IMR-90 (cell line): ENCODE data around the gene ZNF385D. TPM values are rescaled to one million over a fixed set of nuclear protein-coding genes. Genes with fewer than 3 reads are reported as not detected.

ENCODE experiments used
- ATAC-seq: fragments of 200-7000 bp; cut with Tn5 transposase; 2 replicates; pipeline ENCODE4 v1.9.1; 2020; ENCODE audit warnings: low read depth, mild to moderate bottlenecking, moderate library complexity
- BruUV-seq: library from RNA; stranded (reverse); fragments of 400-500 nt; replicated peaks from 2 replicates; lab custom pipeline; 2021; lab: Mats Ljungman, UMichigan
- CTCF ChIA-PET: fragments of 300-600 bp; formaldehyde crosslinking; extraction: SDS; loops from one replicate; lab custom pipeline; 2021; ENCODE audit warnings: antibody characterized with exemption; lab: Yijun Ruan, JAX
- POLR2A ChIA-PET: fragments of 300-600 bp; sonication (Branson Sonifier 250); formaldehyde crosslinking; loops from one replicate; lab custom pipeline; 2022; ENCODE audit warnings: antibody characterized with exemption; ENCODE audit not compliant: unreplicated experiment; lab: Charles Lee
- DNase-seq: peaks from one replicate; pipeline ENCODE4 v3.0.0; 2013
- H2AFZ ChIP-seq: replicated peaks from 2 replicates; pipeline ENCODE3; 2013; ENCODE audit warnings: low read length, mild to moderate bottlenecking; ENCODE audit not compliant: poor library complexity
- H2AK5ac ChIP-seq: 2 replicates; pipeline ENCODE4 v1.6.1; 2013; ENCODE audit warnings: low read depth, low read length, inconsistent platforms
- H2AK9ac ChIP-seq: replicated peaks from 2 replicates; pipeline ENCODE3; 2013; ENCODE audit warnings: mild to moderate bottlenecking, low read depth, low read length, moderate library complexity; ENCODE audit not compliant: poor library complexity
- H2BK120ac ChIP-seq: 2 replicates; pipeline ENCODE4 v1.6.1; 2013; ENCODE audit warnings: low read depth, low read length, inconsistent platforms
- H2BK15ac ChIP-seq: 3 replicates; pipeline ENCODE4 v1.6.1; 2013; ENCODE audit warnings: low read depth, low read length, inconsistent platforms
- H2BK20ac ChIP-seq: 2 replicates; pipeline ENCODE4 v1.6.1; 2013; ENCODE audit warnings: low read depth, mild to moderate bottlenecking, inconsistent platforms, low read length, moderate library complexity
- H2BK5ac ChIP-seq: 2 replicates; pipeline ENCODE4 v1.6.1; 2013; ENCODE audit warnings: mild to moderate bottlenecking, low read depth, low read length, inconsistent platforms; ENCODE audit not compliant: poor library complexity, severe bottlenecking
- H3K14ac ChIP-seq: replicated peaks from 2 replicates; pipeline ENCODE4 v1.6.1; 2013; ENCODE audit warnings: low read depth, low read length, inconsistent platforms
- H3K18ac ChIP-seq: 2 replicates; pipeline ENCODE4 v1.6.1; 2013; ENCODE audit warnings: low read depth, low read length, control low read depth
- H3K23ac ChIP-seq: 2 replicates; pipeline ENCODE4 v1.6.1; 2013; ENCODE audit warnings: low read depth, low read length, inconsistent platforms
- H3K27ac ChIP-seq: 2 replicates; pipeline ENCODE4 v1.5.1; 2013; ENCODE audit warnings: mild to moderate bottlenecking, control low read depth, low read length; ENCODE audit not compliant: insufficient read depth
- H3K27me3 ChIP-seq: 2 replicates; pipeline ENCODE4 v1.6.1; 2013; ENCODE audit warnings: low read length; ENCODE audit not compliant: control insufficient read depth, insufficient read depth
- H3K36me3 ChIP-seq: 2 replicates; pipeline ENCODE4 v1.6.1; 2013; ENCODE audit warnings: low read length, mixed read lengths; ENCODE audit not compliant: control insufficient read depth, insufficient read depth
- H3K4ac ChIP-seq: 2 replicates; pipeline ENCODE4 v1.6.1; 2013; ENCODE audit warnings: low read depth, low read length, inconsistent platforms
- H3K4me1 ChIP-seq: 2 replicates; pipeline ENCODE4 v1.6.1; 2013; ENCODE audit warnings: low read length, mixed read lengths; ENCODE audit not compliant: control insufficient read depth, insufficient read depth
- H3K4me2 ChIP-seq: 2 replicates; pipeline ENCODE4 v1.6.1; 2013; ENCODE audit warnings: low read depth, mild to moderate bottlenecking, control low read depth, low read length, moderate library complexity
- H3K4me3 ChIP-seq: 2 replicates; pipeline ENCODE4 v1.5.1; 2013; ENCODE audit warnings: low read depth, mild to moderate bottlenecking, control low read depth, low read length, moderate library complexity; ENCODE audit not compliant: insufficient read depth
- H3K56ac ChIP-seq: 2 replicates; pipeline ENCODE4 v1.6.1; 2013; ENCODE audit warnings: low read length, inconsistent platforms; ENCODE audit not compliant: insufficient read depth; ENCODE audit errors: extremely low read depth
- H3K79me1 ChIP-seq, 2 experiments: 2 replicates each; pipeline ENCODE4 v1.6.1; 2013; ENCODE audit warnings: low read length in 2 of 2, inconsistent platforms in 1 of 2, low read depth in 1 of 2
- H3K9ac ChIP-seq: 2 replicates; pipeline ENCODE4 v1.6.1; 2013; ENCODE audit warnings: low read depth, low read length, control low read depth
- H3K9me1 ChIP-seq: 2 replicates; pipeline ENCODE4 v1.6.1; 2013; ENCODE audit warnings: low read length, inconsistent platforms; ENCODE audit not compliant: insufficient read depth
- H3K9me3 ChIP-seq: 2 replicates; pipeline ENCODE4 v1.6.1; 2013; ENCODE audit warnings: low read length; ENCODE audit not compliant: control insufficient read depth, insufficient read depth
- H4K20me1 ChIP-seq: 2 replicates; pipeline ENCODE4 v1.6.1; 2013; ENCODE audit warnings: low read length, inconsistent platforms; ENCODE audit not compliant: insufficient read depth
- H4K5ac ChIP-seq: 2 replicates; pipeline ENCODE4 v1.6.1; 2013; ENCODE audit warnings: mild to moderate bottlenecking, low read depth, low read length, control low read depth
- H4K8ac ChIP-seq, 2 experiments: 2 replicates each; pipeline ENCODE4 v1.6.1; 2013; ENCODE audit warnings: low read depth in 2 of 2, low read length in 2 of 2, control low read depth in 1 of 2, inconsistent platforms in 1 of 2
- H4K91ac ChIP-seq: 2 replicates; pipeline ENCODE4 v1.6.1; 2013; ENCODE audit warnings: low read depth, low read length, inconsistent platforms; ENCODE audit not compliant: insufficient read depth
- BHLHE40 ChIP-seq: fragments of 150-350 bp; IDR thresholded peaks from 2 replicates; pipeline ENCODE4 v1.6.1; 2016; ENCODE audit warnings: mild to moderate bottlenecking, low read depth, low read length
- CEBPB ChIP-seq: IDR thresholded peaks from 2 replicates; pipeline ENCODE4 v1.6.1; 2012; ENCODE audit warnings: low read depth, low read length, improper control_type of control experiment
- CHD1 ChIP-seq: IDR thresholded peaks from 2 replicates; pipeline ENCODE4 v1.6.1; 2012; ENCODE audit warnings: low read depth, low read length, improper control_type of control experiment
- FOS ChIP-seq: fragments of 150-350 bp; IDR thresholded peaks from 2 replicates; pipeline ENCODE4 v1.6.1; 2016; ENCODE audit warnings: low read depth, low read length
- MAFK ChIP-seq: IDR thresholded peaks from 2 replicates; pipeline ENCODE4 v1.6.1; 2012; ENCODE audit warnings: low read depth, low read length, improper control_type of control experiment
- MAZ ChIP-seq: IDR thresholded peaks from 2 replicates; pipeline ENCODE4 v1.6.1; 2012; ENCODE audit warnings: low read depth, mild to moderate bottlenecking, low read length, improper control_type of control experiment, moderate library complexity, borderline replicate concordance
- MXI1 ChIP-seq: IDR thresholded peaks from 2 replicates; pipeline ENCODE4 v1.6.1; 2012; ENCODE audit warnings: low read depth, mild to moderate bottlenecking, low read length, moderate library complexity, borderline replicate concordance
- NFE2L2 ChIP-seq: fragments of 150-350 bp; IDR thresholded peaks from 2 replicates; pipeline ENCODE4 v1.6.1; 2016; ENCODE audit warnings: low read depth, mild to moderate bottlenecking, low read length
- POLR2A ChIP-seq: IDR thresholded peaks from 2 replicates; pipeline ENCODE4 v1.6.1; 2012; ENCODE audit warnings: mild to moderate bottlenecking, low read depth, low read length
- RAD21 ChIP-seq: IDR thresholded peaks from 2 replicates; pipeline ENCODE4 v1.6.1; 2012; ENCODE audit warnings: low read length, improper control_type of control experiment
- RCOR1 ChIP-seq: IDR thresholded peaks from 2 replicates; pipeline ENCODE4 v1.6.1; 2012; ENCODE audit warnings: mild to moderate bottlenecking, low read length, improper control_type of control experiment; ENCODE audit not compliant: insufficient replicate concordance
- RFX5 ChIP-seq: IDR thresholded peaks from 2 replicates; pipeline ENCODE4 v1.8.0; 2012; ENCODE audit warnings: low read depth, mild to moderate bottlenecking, low read length, moderate library complexity
- SMC3 ChIP-seq: fragments of 150-350 bp; IDR thresholded peaks from 2 replicates; pipeline ENCODE4 v1.6.1; 2016; ENCODE audit warnings: low read depth, mild to moderate bottlenecking, antibody characterized with exemption, low read length, moderate library complexity
- WGBS, 2 experiments: methylation state at CpG; one replicate each; pipeline versions ENCODE4 v1.1.5 to v1.1.7; 2013; ENCODE audit warnings: missing lambda C conversion rate in 2 of 2; ENCODE audit not compliant: insufficient read length in 1 of 2; ENCODE audit errors: extremely low coverage in 2 of 2; 5-methylcytosine and 5-hydroxymethylcytosine counted together
- dilution Hi-C: fragments of 300-500 bp; cut with HindIII; formaldehyde crosslinking; loops from one replicate; pipeline ENCODE4 v1.14.3; 2018; ENCODE audit warnings: low sequenced_read_pairs; ENCODE audit not compliant: unreplicated experiment
- in situ Hi-C: fragments of 300-500 bp; cut with MboI; formaldehyde crosslinking; loops from 3 replicates; pipeline ENCODE4 v1.14.3; 2019; ENCODE audit warnings: low sequenced_read_pairs, inconsistent platforms, mixed read lengths
- intact Hi-C: fragments of 100-400 bp; cut with micrococcal nuclease; formaldehyde crosslinking; loops from 2 replicates; pipeline ENCODE4 v1.10.0; 2022
- polyA plus RNA-seq, 3 experiments: library from polyadenylated mRNA; depleted of rRNA; stranded (reverse); fragments of >200 nt; gene quantifications; 2 replicates each; pipeline ENCODE4 v1.2.3, GENCODE V29; 2012; ENCODE audit warnings: low replicate concordance in 1 of 3
- total RNA-seq: library from RNA; depleted of rRNA; stranded (reverse); fragments of >200 nt; gene quantifications from 2 replicates; pipeline ENCODE4 v1.2.3, GENCODE V29; 2012
- TF ChIP-seq, protein P1 (sequence below): conservative IDR thresholded peaks from 2 replicates; pipeline ENCODE4 v1.5.1; 2012; ENCODE audit warnings: mild to moderate bottlenecking, low read depth, low read length, improper control_type of control experiment
- TF ChIP-seq, protein P2 (sequence below): fragments of 150-350 bp; IDR thresholded peaks from 2 replicates; pipeline ENCODE4 v1.6.1; 2016; ENCODE audit warnings: low read depth, mild to moderate bottlenecking, low read length, moderate library complexity, borderline replicate concordance
- TF ChIP-seq, protein P3 (sequence below): fragments of 150-350 bp; IDR thresholded peaks from 2 replicates; pipeline ENCODE4 v1.6.1; 2017; ENCODE audit warnings: mild to moderate bottlenecking, antibody characterized with exemption, low read length, low read depth

The ZNF385D gene
- total and polyA plus RNA-seq, 2 of the 4 experiments (the other 2 are of a cell fraction), result 0.18 to 2.4 TPM

DNA sequence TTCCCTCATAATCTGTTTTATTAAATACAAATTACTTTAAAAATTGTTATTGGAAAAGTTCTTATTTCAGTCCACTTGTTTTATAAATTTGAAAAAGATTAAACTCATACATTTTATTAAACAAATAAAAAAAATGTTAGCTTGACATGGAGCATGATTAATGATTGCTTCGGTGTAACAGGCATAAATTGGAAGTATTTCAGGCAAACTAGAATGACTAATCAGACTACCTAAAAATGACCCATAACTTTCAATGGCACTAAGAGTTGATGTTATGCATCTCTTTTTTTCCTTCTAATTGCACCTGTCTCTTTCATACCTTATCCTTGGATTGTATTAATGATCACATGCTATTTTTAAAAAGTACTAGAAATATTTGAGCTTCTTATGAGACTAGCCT is 343.3 kb downstream of the ZNF385D start:
- H4K91ac ChIP-seq, result no peak overlapping the region
- no peak overlapping the region for H2AK9ac ChIP-seq
- no peaks in the 10 kb centered on the region for H3K36me3 ChIP-seq
- H3K9ac ChIP-seq, result no peak overlapping the region
- ChIA-PET POLR2A (no interaction called here), CTCF (no interaction called here)
- BruUV-seq, result no TSS peak
- no peak overlapping the region for H4K5ac ChIP-seq
- H3K14ac ChIP-seq, result no peak overlapping the region
- H3K9me3 ChIP-seq, result peaks cover 3% of the 10 kb centered on the region; the same call in 1 of the 2 replicates
- no peak overlapping the region for H3K18ac ChIP-seq
- no peak overlapping the region for H3K4me2 ChIP-seq
- no peak overlapping the region for H2BK20ac ChIP-seq
- no peak overlapping the region for H3K4me3 ChIP-seq
- H3K79me1 ChIP-seq, result no peaks in the 10 kb centered on the region
- intact Hi-C loops (no loop called here), dilution Hi-C loops (no loop called here), in situ Hi-C loops (no loop called here)
- H2BK5ac ChIP-seq, result no peak overlapping the region
- H3K4ac ChIP-seq, result no peak overlapping the region
- ATAC-seq (no peak), DNase-seq (no peak)
- H3K9me1 ChIP-seq, result no peaks in the 10 kb centered on the region
- no peak overlapping the region for H2BK120ac ChIP-seq
- H2AFZ ChIP-seq, result no peak overlapping the region
- H3K23ac ChIP-seq, result no peak overlapping the region
- H3K27ac ChIP-seq, result no peak overlapping the region
- H3K27me3 ChIP-seq, result no peaks in the 10 kb centered on the region
- no peak overlapping the region for H2AK5ac ChIP-seq
- H3K4me1 ChIP-seq, result no peaks in the 10 kb centered on the region
- H4K8ac ChIP-seq, result no peak overlapping the region
- WGBS, 2 experiments, result no CpG with 5 or more reads among the region's 1 CpG
- TF ChIP-seq FOS (no peak), NFE2L2 (no peak), RCOR1 (no peak), POLR2A (no peak), RAD21 (no peak), MXI1 (no peak), RFX5 (no peak), BHLHE40 (no peak), MAFK (no peak), CEBPB (no peak), CHD1 (no peak), SMC3 (no peak), MAZ (no peak)
- TF ChIP-seq, protein P1, sequence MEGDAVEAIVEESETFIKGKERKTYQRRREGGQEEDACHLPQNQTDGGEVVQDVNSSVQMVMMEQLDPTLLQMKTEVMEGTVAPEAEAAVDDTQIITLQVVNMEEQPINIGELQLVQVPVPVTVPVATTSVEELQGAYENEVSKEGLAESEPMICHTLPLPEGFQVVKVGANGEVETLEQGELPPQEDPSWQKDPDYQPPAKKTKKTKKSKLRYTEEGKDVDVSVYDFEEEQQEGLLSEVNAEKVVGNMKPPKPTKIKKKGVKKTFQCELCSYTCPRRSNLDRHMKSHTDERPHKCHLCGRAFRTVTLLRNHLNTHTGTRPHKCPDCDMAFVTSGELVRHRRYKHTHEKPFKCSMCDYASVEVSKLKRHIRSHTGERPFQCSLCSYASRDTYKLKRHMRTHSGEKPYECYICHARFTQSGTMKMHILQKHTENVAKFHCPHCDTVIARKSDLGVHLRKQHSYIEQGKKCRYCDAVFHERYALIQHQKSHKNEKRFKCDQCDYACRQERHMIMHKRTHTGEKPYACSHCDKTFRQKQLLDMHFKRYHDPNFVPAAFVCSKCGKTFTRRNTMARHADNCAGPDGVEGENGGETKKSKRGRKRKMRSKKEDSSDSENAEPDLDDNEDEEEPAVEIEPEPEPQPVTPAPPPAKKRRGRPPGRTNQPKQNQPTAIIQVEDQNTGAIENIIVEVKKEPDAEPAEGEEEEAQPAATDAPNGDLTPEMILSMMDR, result no peak
- TF ChIP-seq, protein P2, sequence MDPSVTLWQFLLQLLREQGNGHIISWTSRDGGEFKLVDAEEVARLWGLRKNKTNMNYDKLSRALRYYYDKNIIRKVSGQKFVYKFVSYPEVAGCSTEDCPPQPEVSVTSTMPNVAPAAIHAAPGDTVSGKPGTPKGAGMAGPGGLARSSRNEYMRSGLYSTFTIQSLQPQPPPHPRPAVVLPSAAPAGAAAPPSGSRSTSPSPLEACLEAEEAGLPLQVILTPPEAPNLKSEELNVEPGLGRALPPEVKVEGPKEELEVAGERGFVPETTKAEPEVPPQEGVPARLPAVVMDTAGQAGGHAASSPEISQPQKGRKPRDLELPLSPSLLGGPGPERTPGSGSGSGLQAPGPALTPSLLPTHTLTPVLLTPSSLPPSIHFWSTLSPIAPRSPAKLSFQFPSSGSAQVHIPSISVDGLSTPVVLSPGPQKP, result no peak
- TF ChIP-seq, protein P3, sequence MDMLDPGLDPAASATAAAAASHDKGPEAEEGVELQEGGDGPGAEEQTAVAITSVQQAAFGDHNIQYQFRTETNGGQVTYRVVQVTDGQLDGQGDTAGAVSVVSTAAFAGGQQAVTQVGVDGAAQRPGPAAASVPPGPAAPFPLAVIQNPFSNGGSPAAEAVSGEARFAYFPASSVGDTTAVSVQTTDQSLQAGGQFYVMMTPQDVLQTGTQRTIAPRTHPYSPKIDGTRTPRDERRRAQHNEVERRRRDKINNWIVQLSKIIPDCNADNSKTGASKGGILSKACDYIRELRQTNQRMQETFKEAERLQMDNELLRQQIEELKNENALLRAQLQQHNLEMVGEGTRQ, result no peak
- no peak overlapping the region for H2BK15ac ChIP-seq
- no peak overlapping the region for H3K56ac ChIP-seq
- no peaks in the 10 kb centered on the region for H4K20me1 ChIP-seq
